Keratinocyte (primary cell): ENCODE results near the gene EMP3. TPM values are rescaled to one million over a fixed set of nuclear protein-coding genes. Genes with fewer than 3 reads are reported as not detected.

Experiments
- DNase-seq: peaks from one replicate; pipeline ENCODE4 v3.0.0-alpha.2; 2011; ENCODE audit warnings: low read depth, missing footprints, low spot score
- FAIRE-seq: peaks from 2 replicates; lab custom pipeline; 2011; peaks lifted over from hg19 to GRCh38; lab: Jason Lieb, UNC
- H2AFZ ChIP-seq: 2 replicates; pipeline ENCODE4 v1.6.0; 2012; ENCODE audit warnings: low read length, control low read depth, inconsistent platforms; ENCODE audit not compliant: control insufficient read depth
- H3K27ac ChIP-seq: 2 replicates; pipeline ENCODE4 v1.5.1; 2011; ENCODE audit warnings: low read length; ENCODE audit not compliant: control insufficient read depth, insufficient read depth
- H3K27me3 ChIP-seq: 3 replicates; pipeline ENCODE4 v1.6.0; 2011; ENCODE audit warnings: low read length; ENCODE audit not compliant: control insufficient read depth, insufficient read depth; ENCODE audit errors: extremely low read depth
- H3K36me3 ChIP-seq, 2 experiments: 2 replicates in 1 of 2; 3 replicates in 1 of 2; pipeline ENCODE4 v1.5.1; 2011; ENCODE audit warnings: low read length in 2 of 2, mild to moderate bottlenecking in 1 of 2; ENCODE audit not compliant: control insufficient read depth in 2 of 2, insufficient read depth in 2 of 2; ENCODE audit errors: extremely low read depth in 1 of 2
- H3K4me1 ChIP-seq: 3 replicates; pipeline ENCODE4 v1.5.1; 2011; ENCODE audit warnings: low read length; ENCODE audit not compliant: control insufficient read depth, insufficient read depth; ENCODE audit errors: extremely low read depth
- H3K4me2 ChIP-seq: 3 replicates; pipeline ENCODE4 v1.6.0; 2011; ENCODE audit warnings: low read depth, low read length; ENCODE audit not compliant: control insufficient read depth, insufficient read depth; ENCODE audit errors: extremely low read depth
- H3K4me3 ChIP-seq, 3 experiments: fragments of 200-600 bp in 1 of 3; sonication (generic) in 1 of 3; 2 replicates in 2 of 3; 3 replicates in 1 of 3; pipeline ENCODE4 v1.5.1; 2011 to 2016; ENCODE audit warnings: low read length in 3 of 3, mild to moderate bottlenecking in 3 of 3, control low read depth in 2 of 3, inconsistent platforms in 1 of 3, low read depth in 1 of 3, mixed read lengths in 1 of 3, mixed run types in 1 of 3, moderate library complexity in 1 of 3; ENCODE audit not compliant: control insufficient read depth in 2 of 3, insufficient read depth in 2 of 3; ENCODE audit errors: extremely low read depth in 1 of 3
- H3K79me2 ChIP-seq: 2 replicates; pipeline ENCODE4 v1.6.0; 2012; ENCODE audit warnings: low read length; ENCODE audit not compliant: control insufficient read depth, insufficient read depth
- H3K9ac ChIP-seq: 3 replicates; pipeline ENCODE4 v1.6.0; 2011; ENCODE audit warnings: low read length; ENCODE audit not compliant: control insufficient read depth, insufficient read depth; ENCODE audit errors: extremely low read depth
- H3K9me1 ChIP-seq: 3 replicates; pipeline ENCODE4 v1.6.0; 2011; ENCODE audit warnings: low read length; ENCODE audit not compliant: control insufficient read depth, insufficient read depth; ENCODE audit errors: extremely low read depth
- H3K9me3 ChIP-seq: 2 replicates; pipeline ENCODE4 v1.5.1; 2012; ENCODE audit warnings: low read depth, low read length; ENCODE audit not compliant: control insufficient read depth
- H4K20me1 ChIP-seq: 3 replicates; pipeline ENCODE4 v1.6.0; 2011; ENCODE audit warnings: low read length; ENCODE audit not compliant: control insufficient read depth, insufficient read depth; ENCODE audit errors: extremely low read depth
- EZH2 ChIP-seq: IDR thresholded peaks from one replicate; pipeline ENCODE4 v1.6.1; 2012; ENCODE audit warnings: inconsistent platforms, mild to moderate bottlenecking, low read length, moderate library complexity
- dilution Hi-C: fragments of 300-500 bp; cut with MboI; formaldehyde crosslinking; loops from one replicate; pipeline ENCODE4 v1.7.0; 2020; ENCODE audit warnings: low sequenced_read_pairs; ENCODE audit not compliant: extremely low pct_ligation_motif_present
- polyA plus RNA-seq, 5 experiments: library from polyadenylated mRNA; depleted of rRNA in 3 of 5; stranded (reverse) in 3 of 5; stranded (forward) in 1 of 5; unstranded in 1 of 5; fragments of >200 nt; gene quantifications; 1 replicate in 1 of 5; 2 replicates in 3 of 5; 3 replicates in 1 of 5; pipeline versions ENCODE4 v1.2.1 to v1.2.3, GENCODE V29; 2011 to 2012; ENCODE audit warnings: missing spikeins in 2 of 5, low read depth in 1 of 5, low replicate concordance in 1 of 5
- TF ChIP-seq, protein P1 (sequence below), 3 experiments: IDR thresholded peaks in 1 of 3; conservative IDR thresholded peaks in 1 of 3; optimal IDR thresholded peaks in 1 of 3; 2 replicates in 2 of 3; 3 replicates in 1 of 3; pipeline versions ENCODE3 to v1.5.1; 2011; ENCODE audit warnings: low read length in 3 of 3, mild to moderate bottlenecking in 3 of 3, moderate library complexity in 2 of 3, control low read depth in 1 of 3, inconsistent platforms in 1 of 3; ENCODE audit not compliant: insufficient read depth in 2 of 3; ENCODE audit errors: extremely low read depth in 1 of 3

The EMP3 gene
- polyA plus RNA-seq, 1 donor (not counting 4 experiments of a cell fraction or from before 2014, with no cell fraction given) = 177 TPM

DNA sequence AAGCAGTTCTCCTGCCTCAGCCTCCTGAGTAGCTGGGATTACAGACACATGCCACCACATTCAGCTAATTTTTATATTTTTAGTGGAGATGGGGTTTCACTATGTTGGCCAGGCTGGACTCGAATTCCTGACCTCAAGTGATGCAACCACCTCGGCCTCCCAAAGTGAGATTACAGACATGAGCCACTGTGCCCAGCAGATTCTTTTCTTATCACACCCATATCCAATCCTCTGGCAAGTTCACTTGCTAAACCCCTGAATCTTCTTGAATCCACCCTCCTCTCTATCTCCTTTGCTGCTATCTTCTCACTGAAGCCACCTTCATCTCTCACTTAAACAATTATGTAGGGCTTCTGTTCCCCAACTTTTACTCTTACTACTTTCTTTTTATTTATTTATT is 20.8 kb downstream of the EMP3 start:
- Histone ChIP-seq H3K9me1 (no peaks in the 10 kb centered on the region), H3K27ac (no peak overlapping the region), H3K9ac (no peak overlapping the region), H3K36me3 (no peaks in the 10 kb centered on the region), H2AFZ (no peak overlapping the region), H3K4me2 (no peak overlapping the region), H3K4me1 (peaks cover 11% of the 10 kb centered on the region), H3K27me3 (no peaks in the 10 kb centered on the region), H3K4me3 (no peak overlapping the region), H4K20me1 (no peaks in the 10 kb centered on the region), H3K9me3 (no peaks in the 10 kb centered on the region), H3K79me2 (no peaks in the 10 kb centered on the region)
- FAIRE-seq = no peak
- no peak for TF ChIP-seq EZH2
- TF ChIP-seq, protein P1, sequence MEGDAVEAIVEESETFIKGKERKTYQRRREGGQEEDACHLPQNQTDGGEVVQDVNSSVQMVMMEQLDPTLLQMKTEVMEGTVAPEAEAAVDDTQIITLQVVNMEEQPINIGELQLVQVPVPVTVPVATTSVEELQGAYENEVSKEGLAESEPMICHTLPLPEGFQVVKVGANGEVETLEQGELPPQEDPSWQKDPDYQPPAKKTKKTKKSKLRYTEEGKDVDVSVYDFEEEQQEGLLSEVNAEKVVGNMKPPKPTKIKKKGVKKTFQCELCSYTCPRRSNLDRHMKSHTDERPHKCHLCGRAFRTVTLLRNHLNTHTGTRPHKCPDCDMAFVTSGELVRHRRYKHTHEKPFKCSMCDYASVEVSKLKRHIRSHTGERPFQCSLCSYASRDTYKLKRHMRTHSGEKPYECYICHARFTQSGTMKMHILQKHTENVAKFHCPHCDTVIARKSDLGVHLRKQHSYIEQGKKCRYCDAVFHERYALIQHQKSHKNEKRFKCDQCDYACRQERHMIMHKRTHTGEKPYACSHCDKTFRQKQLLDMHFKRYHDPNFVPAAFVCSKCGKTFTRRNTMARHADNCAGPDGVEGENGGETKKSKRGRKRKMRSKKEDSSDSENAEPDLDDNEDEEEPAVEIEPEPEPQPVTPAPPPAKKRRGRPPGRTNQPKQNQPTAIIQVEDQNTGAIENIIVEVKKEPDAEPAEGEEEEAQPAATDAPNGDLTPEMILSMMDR (optimal IDR thresholded peaks at IDR 0.05 in 1 of 3, IDR thresholded peaks at IDR 0.05 in 1 of 3, conservative IDR thresholded peaks at IDR 0.05 in 1 of 3; ENCODE audit: extremely low read depth in 1 of 3, insufficient read depth in 2 of 3, low read length in 3 of 3) = no peak
- no peak for DNase-seq
- dilution Hi-C loops = no loop called here

DNA sequence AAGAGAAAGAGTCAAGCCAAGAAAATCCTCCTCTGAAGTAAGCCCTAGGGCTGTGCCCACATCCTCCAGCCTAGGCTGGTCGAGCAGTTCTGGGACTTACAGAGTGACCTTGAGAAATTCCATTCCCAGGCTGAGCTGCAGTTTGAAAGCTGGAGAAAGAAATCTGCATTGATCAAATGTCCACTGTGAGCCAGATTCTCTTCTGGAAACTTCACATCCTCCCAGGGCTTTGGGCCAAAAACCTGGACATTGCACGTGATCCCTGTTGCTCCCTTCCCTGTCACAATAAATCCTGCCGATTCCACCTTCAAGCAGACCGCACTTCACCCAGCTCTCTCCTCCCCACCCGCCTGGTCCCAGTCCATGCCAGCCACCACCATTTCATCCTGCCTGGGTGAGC is 22.7 kb downstream of the EMP3 start:
- dilution Hi-C loops = no loop called here
- no peak overlapping the region for H3K27ac ChIP-seq
- TF ChIP-seq EZH2 = no peak
- TF ChIP-seq, protein P1 (optimal IDR thresholded peaks at IDR 0.05 in 1 of 3, IDR thresholded peaks at IDR 0.05 in 1 of 3, conservative IDR thresholded peaks at IDR 0.05 in 1 of 3; ENCODE audit: extremely low read depth in 1 of 3, insufficient read depth in 2 of 3, low read length in 3 of 3) = no peak

More for the DNA sequence above, 22.7 kb downstream of the EMP3 start:
- H4K20me1 ChIP-seq = no peaks in the 10 kb centered on the region
- no peaks in the 10 kb centered on the region for H3K36me3 ChIP-seq
- no peaks in the 10 kb centered on the region for H3K9me3 ChIP-seq
- H3K4me2 ChIP-seq = no peak overlapping the region
- DNase-seq (no peak), FAIRE-seq (no peak)
- no peaks in the 10 kb centered on the region for H3K9me1 ChIP-seq
- H3K4me1 ChIP-seq = peaks cover 3% of the 10 kb centered on the region
- no peaks in the 10 kb centered on the region for H3K79me2 ChIP-seq
- no peak overlapping the region for H3K4me3 ChIP-seq
- no peak overlapping the region for H3K9ac ChIP-seq
- H3K27me3 ChIP-seq = no peaks in the 10 kb centered on the region
- H2AFZ ChIP-seq = no peak overlapping the region
